Stimulated activated CD4-positive, alpha-beta T cell treated with anti-CD3 and anti-CD28 coated beads, Interleukin-2, amount 100 ng/mL, for 4 hours (primary cell): ENCODE data around the gene SUN5.
"Not testable (repeated sequence)": the region's sequence is repeated elsewhere in the genome, so short reads cannot be mapped to it uniquely, and the experiment has no call there.

Source experiments
- DNase-seq: peaks from one replicate; pipeline ENCODE4 v3.0.0-alpha.2; 2020; ENCODE audit warnings: low read depth

SUN5 gene, protein sequence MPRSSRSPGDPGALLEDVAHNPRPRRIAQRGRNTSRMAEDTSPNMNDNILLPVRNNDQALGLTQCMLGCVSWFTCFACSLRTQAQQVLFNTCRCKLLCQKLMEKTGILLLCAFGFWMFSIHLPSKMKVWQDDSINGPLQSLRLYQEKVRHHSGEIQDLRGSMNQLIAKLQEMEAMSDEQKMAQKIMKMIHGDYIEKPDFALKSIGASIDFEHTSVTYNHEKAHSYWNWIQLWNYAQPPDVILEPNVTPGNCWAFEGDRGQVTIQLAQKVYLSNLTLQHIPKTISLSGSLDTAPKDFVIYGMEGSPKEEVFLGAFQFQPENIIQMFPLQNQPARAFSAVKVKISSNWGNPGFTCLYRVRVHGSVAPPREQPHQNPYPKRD

DNA sequence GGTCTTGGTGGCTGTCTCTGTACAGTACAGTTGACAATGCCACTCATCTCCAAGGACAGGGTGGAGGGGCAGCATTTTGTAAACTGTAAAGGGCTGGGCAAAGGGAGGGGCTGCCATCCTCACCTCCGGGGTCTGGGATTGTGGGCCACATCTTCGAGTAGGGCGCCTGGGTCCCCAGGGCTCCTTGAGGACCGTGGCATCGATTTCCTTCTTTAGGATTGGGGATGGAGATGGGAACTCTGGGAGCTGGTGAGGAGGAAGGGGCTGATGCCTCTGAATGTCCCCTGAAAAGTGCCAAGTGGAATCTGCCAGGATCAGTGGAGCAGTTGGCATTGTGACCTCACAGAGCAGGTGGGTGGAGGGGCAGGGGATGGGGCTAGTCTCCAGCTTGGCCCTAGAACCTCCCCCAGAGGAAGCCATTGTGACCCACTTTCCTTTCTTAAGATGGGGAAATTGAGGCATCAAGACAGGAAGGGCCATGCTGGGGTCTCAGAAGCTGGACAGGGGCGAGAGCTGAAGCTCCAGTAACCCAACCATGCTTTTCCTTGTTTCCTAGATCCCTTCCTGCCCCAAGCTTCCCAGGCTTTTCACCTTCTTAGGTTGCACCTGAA is at the start of gene SUN5:
TSS of gene SUN5 (minus strand) at position 293 of the 611 bp plus-strand sequence. CDS start at position 200, 93 bp downstream.
- DNase-seq = no peak

DNA sequence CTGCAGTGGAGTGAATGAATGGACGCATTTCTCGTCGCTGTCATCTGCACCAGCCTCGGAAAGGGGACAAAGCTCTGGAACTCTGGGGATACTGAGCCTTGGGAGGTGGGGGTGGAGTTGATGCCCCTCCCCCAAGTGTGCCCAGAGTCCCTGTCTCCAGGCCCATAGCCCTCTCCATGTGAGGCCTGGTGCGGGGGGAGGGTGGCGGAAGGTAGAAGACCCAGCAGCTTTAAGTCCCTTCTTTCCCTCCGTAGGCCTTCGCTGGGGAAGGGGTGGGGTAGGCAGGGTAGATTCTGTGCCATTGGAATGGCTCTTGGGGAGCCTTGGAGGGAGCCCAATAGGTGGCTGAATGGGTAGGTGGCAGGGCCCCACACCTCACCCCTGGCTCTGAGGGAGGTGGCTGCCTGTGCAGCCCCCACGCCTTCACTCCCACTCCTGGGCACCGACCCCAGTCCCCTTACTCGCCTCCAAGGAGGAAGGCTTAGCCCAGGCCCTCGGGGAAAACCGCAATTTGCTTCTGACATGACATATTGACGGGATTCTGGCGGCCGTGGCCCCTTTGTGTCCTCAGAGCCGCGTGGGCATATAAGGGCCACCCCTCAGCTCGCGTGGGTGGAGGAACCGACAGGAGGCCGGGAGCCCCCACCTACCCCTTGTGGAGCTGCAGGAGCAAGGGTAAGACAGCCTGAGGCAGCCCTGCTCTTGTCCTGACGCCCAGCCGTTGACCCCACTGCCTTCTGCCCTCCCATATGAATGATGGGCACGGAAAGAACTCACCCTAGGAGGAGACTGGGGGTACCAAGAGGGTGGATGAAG is 49.3 kb upstream of the SUN5 start, which contains the start of gene BPIFB3:
TSS of gene BPIFB3 (plus strand) at position 613 of the 816 bp plus-strand sequence. CDS start 1,533 bp downstream, outside the sequence.
- no peak for DNase-seq

DNA sequence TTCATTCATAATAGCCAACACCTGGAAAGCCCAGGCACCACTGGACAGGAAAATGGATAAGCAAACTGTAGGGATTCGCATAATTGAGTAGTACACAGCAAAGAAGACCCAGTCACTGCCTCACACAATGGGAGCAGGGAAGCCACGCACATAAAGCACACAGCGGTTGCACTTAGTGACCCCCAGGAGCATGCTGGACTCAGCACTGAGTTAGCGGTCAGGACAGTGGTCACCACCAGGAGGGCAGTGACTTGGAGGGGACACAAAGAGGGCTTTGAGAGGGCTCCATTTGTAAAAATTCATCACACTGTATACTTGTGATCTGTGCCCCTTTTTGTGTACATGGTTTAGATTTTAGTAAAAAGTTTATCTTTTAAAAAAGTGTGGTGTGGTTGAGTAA is 47.1 kb upstream of the SUN5 start:
- no peak for DNase-seq

DNA sequence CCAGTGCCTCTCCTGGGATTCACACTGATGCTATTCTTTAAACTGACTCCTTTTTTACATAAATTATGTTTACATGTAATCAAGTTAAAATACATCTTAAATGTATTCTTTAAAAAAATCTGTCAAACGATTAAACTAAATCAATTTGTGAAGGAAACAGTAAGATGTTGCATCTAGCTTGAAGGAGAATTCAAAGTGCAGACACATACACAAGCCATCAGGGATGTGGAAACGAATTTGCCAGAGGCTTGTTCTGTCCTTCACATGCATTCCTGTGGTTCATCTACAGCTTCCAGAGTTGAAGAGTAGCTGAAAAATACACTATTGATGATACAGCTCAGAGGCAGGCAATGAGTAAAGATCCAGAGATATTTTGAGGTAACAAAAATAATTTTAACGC is 42.2 kb upstream of the SUN5 start:
- no peak for DNase-seq

DNA sequence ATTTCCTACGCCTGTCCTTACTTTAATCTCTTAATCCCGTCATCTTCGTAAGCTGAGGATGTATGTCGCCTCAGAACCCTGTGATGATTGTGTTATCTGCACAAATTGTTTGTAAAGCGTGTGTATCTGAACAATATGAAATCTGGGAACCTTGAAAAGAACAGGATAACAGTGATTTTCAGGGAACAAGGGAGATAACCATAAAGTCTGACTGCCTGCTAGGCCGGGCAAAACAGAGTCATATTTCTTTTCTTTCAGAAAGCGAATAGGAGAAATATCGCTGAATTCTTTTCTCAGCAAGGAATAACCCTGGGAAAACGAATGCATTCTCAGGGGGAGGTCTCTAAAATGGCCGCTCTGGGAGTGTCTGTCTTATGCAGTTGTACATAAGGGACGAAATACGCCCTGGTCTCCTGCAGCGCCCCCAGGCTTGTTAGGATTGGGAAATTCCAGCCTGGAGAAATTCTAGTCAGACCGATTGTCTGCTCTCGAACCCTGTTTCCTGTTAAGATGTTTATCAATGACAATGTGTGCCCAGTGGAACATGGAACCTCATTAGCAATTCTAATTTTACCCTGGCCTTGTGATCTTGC is 41.0 kb upstream of the SUN5 start:
- DNase-seq = not testable (repeated sequence)

DNA sequence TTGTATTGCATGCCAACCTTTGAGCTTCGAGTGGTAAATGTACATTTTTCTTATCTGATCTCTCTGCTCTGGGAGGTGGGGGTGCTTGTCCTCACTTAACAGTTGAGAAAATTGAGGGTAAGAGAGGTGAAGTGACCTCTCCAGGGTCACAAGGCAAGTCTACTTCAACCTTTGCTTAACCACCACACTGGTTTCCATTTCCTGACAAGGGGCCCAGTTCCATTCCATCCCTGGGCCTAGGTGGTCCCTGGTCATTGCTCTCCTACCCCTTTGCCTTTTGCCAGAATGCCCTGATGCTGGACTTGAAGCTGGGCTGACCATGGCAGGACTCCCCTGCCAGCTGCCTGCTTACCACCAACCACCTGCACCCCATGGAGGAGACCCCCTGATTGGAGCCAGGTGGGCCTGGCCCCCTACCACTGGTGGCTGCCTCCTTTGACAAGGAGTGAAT is 39.5 kb upstream of the SUN5 start:
- no peak for DNase-seq

DNA sequence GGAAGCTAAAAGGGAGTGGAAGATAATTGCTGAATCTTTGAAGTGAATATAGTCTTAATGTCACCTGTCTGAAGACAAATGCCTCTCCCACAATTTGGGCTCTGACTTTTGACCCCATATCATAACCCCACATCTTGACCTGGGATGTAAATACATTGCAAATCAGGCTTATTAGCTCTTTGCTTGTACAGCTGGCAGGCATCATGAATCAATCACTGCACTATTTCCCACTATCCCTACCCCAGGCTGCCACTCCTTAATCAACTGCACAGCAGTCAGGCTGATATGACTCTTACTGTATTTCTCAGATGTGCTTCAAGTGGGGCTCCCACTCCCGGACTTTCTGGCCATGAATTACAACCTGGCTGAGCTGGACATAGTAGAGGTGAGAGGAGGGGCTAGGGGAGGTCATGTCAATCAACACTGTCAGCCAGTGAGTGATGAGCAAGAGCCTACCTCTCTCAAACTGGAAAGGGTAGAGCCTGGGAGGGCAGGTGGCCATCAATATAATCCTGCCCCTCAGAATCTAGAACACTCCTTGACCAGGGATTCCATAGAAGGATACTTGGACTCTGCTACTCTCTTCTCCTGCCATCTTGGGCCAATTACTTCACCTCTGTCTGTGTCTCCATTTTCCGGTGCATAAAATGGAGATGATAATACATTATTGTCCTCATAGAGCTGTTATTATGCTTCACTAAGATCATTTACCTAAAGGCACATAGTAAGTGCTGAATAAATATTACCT is 38.9 kb upstream of the SUN5 start:
- no peak for DNase-seq

DNA sequence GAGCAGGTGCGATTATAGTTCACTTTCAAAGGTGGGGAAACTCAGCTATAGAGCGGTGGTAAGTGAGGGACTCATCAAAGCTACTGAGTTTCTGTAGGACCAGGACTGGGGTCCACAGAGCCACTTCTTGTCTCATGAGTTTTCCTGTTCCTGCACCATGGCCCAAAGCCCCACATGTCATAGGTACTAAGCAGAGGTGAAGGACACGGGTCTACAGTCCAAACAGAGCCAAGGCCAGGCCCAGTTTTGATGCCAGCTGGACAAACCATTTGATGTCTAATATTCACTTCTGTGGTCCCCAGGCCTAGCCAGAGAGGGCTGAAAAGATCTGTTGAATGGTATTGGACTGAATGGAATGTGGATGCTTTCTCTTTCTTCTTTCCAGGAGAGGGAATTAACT is 38.2 kb upstream of the SUN5 start:
- no peak for DNase-seq

DNA sequence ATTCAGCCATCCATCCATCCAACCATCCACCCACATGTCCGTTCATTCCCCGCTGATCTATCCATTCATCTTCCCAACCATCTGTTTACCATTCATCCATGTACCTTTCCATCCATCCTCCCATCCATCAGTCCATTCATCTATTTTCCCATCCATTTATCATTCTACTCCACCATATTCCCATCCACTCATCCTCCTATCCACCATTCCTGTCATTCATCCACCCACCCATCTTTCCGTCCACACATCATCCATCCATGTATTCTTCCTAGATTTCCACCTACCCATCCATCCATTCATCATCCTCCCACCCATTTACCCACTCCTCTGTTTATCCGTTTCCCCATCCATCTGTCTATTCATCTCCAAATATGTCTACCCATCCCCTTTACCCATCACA is 34.0 kb upstream of the SUN5 start:
- DNase-seq = no peak

DNA sequence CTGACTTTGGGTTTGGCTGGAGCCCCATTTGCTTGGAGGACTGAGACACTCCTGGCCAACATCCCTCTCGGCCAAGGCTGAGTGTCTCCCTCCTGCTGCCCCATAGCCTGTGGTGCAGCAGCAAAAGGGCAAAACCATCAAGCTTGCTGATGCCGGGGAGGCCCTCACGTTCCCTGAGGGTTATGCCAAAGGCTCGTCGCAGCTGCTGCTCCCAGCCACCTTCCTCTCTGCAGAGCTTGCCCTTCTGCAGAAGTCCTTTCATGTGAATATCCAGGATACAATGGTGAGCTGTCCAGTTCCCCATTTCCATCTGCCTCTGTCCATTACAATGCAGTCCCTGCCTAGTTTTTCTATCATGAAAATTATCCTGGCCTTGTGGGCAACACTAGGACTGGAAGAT is 33.2 kb upstream of the SUN5 start:
- DNase-seq = no peak

DNA sequence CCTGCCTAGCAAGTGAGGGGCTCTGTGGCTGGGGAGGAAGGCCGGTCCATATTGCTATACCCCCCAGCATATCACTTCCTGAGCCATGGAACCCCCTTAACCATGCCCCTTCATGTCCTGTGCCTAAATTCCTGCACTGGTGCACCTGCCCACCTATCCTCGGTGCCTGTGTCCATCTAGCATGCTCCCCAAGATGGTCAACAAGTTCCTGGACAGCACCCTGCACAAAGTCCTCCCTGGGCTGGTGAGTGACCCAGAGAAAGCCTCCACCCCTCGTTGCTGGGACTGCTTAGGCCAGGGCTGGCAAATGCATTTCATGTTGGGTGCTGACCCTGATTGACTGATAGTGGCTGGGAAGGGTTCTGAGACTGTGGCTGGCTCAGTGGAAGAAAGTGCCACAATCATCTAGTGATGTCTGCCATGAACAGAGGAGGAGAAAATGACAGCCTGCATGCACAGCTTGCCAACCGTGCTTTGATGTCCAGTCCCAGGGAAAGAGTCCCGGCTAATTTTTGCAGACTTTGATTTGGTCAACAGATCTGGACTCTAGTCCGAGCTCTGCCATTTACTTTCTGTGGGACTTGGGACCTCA is 30.8 kb upstream of the SUN5 start:
- DNase-seq = no peak

DNA sequence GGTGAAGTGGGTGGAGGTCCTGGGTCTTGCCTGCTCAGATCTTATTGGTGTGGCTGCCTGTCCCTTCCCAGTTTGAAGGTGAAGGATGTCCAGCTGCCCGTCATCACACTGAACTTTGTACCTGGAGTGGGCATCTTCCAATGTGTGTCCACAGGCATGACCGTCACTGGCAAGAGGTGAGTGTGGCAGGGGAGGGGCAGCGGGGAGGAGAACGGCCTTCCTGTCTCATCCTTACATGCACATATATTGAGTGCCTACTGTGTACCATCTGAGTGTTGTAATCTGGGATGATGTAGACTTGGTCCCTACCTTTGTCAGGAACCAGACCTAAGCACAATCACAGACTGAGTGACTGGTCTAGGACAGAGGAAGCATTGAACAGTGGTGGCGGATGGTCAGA is 29.9 kb upstream of the SUN5 start:
- DNase-seq = no peak

DNA sequence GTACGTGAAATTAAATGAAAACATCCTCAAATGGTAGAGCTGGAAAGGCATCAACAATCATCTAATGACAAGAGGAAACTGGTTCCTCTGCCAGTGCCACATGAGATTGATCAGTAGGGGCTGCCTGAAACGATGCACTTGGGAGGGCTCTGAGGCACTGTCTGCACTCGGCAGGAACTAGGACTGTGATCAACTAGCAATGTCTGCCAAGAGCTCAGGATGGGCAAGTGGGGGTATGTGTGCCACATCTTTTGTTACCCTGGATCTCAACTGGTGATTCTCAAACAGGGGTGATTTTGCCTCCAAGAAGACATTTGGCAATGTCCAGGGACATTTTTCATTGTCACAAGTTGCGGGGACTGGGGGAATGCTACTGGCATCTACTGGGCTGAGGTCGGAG is 29.1 kb upstream of the SUN5 start:
- DNase-seq = no peak

DNA sequence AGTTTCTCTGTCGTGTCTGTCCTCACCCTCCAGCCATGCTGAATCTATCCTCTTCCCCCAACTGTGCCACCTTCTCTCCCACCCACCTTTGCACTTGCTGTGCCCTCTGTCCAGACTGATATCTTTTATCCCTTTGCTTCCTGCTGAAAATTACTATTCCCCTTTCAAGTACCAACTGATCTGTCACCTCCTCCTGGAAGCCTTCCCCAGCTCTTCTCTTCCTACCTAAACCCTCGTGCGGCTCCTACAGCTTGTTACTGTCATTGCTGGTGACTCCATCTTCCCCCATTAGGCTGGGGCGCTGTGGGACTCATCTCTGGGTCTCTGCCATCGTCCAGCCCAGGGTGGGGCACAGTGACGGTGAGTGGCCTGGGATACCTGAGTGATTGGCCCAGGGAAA is 28.3 kb upstream of the SUN5 start:
- no peak for DNase-seq

DNA sequence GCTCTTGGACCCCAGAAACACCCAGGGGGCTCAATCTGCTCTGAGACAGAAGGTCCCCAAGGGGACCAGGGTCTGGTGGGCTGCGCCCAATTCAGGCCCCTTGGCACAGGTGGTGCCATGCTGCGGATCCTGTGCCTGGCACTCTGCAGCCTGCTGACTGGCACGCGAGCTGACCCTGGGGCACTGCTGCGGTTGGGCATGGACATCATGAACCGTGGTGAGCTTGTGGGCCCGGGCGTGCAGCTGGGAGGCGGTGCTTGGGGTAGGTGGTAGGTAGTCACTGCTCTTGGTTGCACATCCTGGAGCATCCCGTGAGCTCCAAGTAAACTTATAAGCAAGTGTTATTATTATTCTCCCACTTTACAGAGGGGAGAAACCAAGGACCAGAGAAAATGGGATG is 27.3 kb upstream of the SUN5 start, which contains the start of gene BPIFB6:
TSS of gene BPIFB6 (plus strand) at position 118 of the 400 bp plus-strand sequence. CDS start at position 118, 0 bp downstream.
- DNase-seq = no peak

DNA sequence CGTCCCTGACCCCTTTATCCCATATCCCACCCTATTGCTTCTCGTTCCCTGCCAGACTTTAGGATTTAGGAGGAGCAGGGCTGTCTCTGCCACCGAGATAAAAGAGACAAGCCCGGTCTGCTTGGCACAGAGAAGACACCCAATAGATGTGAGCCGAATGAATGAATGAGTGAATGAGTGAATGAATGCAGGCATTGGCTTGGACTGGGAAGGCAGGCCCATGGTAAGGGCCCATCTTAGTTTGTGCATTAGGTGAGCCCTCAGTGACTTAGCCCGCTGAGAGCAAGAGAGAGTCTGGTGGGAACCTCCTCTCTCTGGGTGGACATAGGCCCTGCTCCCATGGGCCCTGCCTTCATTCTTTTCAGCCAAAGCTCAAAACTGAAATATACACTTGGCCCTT is 26.3 kb upstream of the SUN5 start:
- DNase-seq = no peak

DNA sequence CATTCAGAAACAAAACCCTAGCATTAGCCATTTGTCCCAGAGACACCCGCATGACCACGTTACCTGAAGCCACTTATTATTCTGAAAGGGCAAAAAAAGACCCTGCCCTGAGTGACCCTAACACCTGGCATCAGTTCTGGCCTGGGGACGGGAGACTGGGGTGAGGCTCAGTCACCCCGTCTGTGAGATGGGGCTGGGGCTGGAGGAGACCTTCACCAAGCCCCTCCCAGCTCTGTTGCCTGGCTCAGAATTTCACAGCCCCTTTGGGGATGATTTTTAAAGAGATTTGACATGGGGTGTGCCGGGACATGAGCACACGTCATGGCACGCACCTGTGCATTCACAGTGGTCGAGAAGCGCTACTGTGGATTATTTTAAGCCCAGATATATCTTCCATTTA is 25.8 kb upstream of the SUN5 start:
- DNase-seq = no peak

DNA sequence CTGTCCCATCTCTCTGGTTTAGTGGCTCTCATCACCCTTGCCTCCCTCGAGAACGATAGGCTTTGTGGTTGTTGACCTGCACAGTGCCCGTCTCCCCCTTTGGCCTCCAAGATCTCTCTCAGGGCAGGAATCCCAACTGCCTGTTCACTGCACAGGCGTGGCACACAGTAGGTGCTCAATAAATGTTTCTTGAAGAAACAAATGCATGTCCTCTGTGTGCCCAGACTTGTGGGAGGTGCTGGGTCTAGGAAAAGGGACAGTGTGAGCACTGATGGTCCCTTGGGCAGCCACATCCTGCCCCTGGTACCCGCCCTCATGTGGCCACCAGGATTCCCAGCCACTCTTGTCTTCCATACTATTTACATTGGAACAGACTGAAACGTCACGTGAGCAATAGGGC is 24.6 kb upstream of the SUN5 start:
- no peak for DNase-seq

DNA sequence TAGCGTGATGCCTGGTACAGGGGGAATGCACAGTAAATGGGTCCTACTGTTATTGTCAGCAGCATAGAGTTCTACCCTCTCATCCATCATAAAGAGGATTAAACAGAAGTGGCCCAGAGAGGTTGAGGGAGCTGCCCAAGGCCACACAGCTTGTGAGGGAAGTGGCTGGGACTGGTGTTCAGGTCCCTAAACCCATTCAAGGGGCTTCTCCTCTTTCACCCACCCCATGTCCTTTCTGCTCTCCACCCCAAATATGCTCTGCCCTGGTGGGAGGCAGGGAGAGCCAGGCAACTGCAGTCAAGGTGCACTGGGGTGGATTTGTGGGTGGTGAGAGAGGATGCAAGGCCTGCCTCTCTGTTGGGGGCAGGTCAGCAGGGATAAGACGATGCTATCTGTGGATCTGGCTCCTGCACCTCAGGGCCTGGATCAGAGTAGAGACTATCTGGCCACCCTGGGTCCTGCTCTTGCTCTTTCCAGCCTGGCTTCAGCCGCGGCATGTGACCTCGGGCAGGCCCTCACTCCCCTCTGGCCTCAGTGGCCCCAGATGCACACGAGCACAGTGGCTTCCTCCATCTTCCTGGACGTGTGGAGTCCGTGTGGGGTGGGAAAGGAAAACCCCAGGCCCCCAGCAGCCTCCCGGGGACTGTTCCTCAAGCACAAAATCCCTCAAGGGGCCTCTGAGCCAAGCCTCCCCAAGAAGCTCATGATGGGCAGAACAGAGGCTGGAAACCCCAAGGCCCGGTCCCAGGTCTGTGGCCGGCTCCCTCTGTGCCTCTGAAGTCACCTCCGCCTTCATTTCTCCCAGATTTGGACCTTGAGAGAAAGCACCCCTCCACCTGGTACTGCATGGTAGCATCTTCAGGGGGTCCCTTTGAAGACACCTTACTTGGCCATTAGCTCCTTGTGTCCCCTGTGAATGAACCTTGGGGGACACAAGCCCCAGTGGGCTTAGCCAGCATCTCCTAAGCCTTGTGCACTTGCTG is 23.8 kb upstream of the SUN5 start:
- no peak for DNase-seq
